GM12892 (cell line): ENCODE results near the gene SENP6. TPM values are rescaled to one million over a fixed set of nuclear protein-coding genes. Genes with fewer than 3 reads are reported as not detected.
"Not testable (repeated sequence)": the region's sequence is repeated elsewhere in the genome, so short reads cannot be mapped to it uniquely, and the experiment has no call there.

ENCODE experiments used
- DNase-seq: peaks from one replicate; pipeline ENCODE4 v3.0.0; 2011; ENCODE audit not compliant: insufficient read length
- FAIRE-seq: peaks from 2 replicates; lab custom pipeline; 2011; peaks lifted over from hg19 to GRCh38; lab: Jason Lieb, UNC
- POLR2A ChIP-seq: IDR thresholded peaks from 2 replicates; pipeline ENCODE4 v1.6.1; 2011; ENCODE audit warnings: low read depth, low read length, control low read depth
- POLR2AphosphoS5 ChIP-seq: IDR thresholded peaks from 2 replicates; pipeline ENCODE4 v1.6.1; 2011; ENCODE audit warnings: low read depth, low read length, control low read depth
- TAF1 ChIP-seq: IDR thresholded peaks from 2 replicates; pipeline ENCODE4 v1.6.1; 2011; ENCODE audit warnings: low read depth, mild to moderate bottlenecking, control low read depth, low read length, borderline replicate concordance
- polyA plus RNA-seq: library from polyadenylated mRNA; unstranded; fragments of >200 nt; gene quantifications from one replicate; pipeline ENCODE4 v1.2.1, GENCODE V29; 2012; ENCODE audit warnings: missing spikeins, inconsistent platforms; ENCODE audit not compliant: missing spikeins

SENP6 gene, protein sequence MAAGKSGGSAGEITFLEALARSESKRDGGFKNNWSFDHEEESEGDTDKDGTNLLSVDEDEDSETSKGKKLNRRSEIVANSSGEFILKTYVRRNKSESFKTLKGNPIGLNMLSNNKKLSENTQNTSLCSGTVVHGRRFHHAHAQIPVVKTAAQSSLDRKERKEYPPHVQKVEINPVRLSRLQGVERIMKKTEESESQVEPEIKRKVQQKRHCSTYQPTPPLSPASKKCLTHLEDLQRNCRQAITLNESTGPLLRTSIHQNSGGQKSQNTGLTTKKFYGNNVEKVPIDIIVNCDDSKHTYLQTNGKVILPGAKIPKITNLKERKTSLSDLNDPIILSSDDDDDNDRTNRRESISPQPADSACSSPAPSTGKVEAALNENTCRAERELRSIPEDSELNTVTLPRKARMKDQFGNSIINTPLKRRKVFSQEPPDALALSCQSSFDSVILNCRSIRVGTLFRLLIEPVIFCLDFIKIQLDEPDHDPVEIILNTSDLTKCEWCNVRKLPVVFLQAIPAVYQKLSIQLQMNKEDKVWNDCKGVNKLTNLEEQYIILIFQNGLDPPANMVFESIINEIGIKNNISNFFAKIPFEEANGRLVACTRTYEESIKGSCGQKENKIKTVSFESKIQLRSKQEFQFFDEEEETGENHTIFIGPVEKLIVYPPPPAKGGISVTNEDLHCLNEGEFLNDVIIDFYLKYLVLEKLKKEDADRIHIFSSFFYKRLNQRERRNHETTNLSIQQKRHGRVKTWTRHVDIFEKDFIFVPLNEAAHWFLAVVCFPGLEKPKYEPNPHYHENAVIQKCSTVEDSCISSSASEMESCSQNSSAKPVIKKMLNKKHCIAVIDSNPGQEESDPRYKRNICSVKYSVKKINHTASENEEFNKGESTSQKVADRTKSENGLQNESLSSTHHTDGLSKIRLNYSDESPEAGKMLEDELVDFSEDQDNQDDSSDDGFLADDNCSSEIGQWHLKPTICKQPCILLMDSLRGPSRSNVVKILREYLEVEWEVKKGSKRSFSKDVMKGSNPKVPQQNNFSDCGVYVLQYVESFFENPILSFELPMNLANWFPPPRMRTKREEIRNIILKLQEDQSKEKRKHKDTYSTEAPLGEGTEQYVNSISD
- 44.1 TPM for polyA plus RNA-seq

DNA sequence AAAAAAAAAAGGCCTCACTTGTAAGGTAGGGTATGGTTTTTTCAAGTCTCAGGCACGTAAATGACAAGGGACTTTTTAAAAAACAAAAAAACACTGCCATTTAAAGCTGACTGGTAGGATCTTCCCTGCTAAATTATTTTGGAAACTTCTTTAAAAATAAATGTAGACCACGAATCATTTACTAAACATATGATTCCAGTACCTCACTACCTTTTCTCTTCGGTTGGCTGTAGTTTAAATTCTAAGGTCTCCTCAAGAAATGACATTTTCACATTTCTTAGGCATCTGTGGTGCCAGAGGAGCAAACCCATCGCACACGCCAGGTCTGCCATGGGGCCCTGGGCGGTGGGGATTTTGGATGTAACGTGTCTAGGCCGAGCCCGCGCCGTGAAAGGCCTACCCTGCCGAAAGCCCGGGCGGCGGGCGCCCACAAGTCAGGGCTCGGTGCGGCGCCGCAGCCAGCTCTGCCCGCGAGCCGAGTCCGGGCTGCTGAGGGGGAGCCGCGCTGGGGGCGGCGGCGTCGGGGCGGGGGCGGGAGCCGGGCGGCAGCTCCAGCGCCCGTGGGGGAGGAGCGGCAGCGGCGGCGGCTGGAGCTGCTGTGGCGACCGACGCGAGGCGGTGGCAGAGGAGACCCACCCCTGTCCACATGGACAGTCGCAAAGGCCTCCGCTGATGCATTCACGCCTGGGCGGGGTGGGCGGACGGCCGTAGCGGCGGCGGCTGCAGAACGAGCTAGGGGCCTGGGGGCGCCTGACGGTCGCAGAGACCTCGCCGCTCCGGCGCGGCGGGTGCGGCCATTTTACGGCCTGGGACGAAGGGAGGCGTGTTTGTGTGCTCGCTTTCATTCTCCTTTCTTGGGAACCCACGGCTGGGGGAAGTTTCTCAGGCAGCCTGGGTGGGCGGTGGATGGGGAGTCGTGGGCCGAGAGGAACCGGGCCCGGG, at the start of gene SENP6:
SENP6 (plus strand) TSS at position 577 of the 942 bp plus-strand sequence. CDS start 645 bp downstream, outside the sequence.
- peak; percentile 85 for FAIRE-seq
- TF ChIP-seq POLR2A (peak; percentile 92), TAF1 (peak; percentile 59), POLR2AphosphoS5 (peak; percentile 87)
- peak; percentile 60 for DNase-seq

DNA sequence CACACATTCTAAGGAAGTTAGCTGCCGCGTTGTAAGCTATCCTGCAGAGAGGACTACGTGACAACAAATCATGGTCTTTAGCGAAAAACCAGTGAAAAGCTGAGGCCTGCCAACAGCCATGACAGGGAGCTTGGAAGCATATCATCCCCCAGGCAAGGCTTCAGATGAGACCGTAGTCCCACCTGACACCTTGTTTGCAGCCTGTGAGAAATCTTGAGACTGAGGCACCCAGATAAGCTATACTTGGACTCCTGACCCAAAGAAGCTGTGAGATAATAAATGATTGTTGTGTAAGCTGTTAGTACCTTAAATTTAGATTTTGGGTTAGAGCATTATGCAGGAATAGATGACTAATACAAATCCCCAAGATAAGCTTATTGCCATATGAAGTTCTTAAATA, 45.4 kb upstream of the SENP6 start:
- DNase-seq: no peak
- FAIRE-seq: no peak
- no peak for TF ChIP-seq POLR2AphosphoS5
- no peak for TF ChIP-seq POLR2A
- no peak for TF ChIP-seq TAF1

DNA sequence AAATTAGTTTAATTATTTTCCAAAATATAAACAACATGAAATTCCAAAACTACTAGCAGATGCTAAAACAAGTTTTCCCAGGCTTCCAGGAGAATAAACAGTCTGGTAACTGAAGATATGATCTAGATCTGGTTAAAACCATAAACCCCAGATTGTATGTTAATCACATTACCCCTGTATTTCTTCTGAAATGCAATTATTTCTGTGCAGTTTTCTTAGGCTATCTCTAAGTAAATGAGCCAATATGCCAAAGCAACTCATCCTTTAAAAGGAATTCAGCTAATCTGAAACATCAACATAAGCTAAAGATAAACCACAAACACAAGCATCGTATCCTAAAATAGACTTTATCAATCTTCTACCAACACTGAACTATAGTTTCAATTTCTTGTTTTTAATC, 44.6 kb upstream of the SENP6 start:
- FAIRE-seq: no peak
- DNase-seq: no peak
- no peak for TF ChIP-seq POLR2A
- no peak for TF ChIP-seq TAF1
- TF ChIP-seq POLR2AphosphoS5: no peak

DNA sequence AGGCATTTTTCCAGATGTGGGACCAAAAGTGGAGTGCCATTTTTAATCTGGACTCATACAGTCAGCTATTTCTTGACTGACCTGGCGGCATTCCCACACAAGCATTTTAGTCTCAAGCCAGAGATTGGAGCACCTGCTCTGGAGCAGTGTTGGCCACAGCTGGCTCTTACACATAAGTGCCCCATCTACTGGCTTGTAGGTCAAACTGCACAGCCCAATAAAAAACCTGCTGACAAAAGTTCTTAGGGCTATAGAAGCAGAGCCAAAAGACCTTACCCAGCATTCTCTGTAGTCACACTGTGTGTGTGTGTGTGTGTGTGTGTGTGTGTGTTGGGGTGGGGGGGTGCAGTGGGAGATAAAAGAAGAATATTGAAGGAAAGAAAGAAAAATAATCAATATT, 38.6 kb upstream of the SENP6 start:
- no peak for DNase-seq
- TF ChIP-seq TAF1 (no peak), POLR2AphosphoS5 (no peak), POLR2A (no peak)
- no peak for FAIRE-seq

DNA sequence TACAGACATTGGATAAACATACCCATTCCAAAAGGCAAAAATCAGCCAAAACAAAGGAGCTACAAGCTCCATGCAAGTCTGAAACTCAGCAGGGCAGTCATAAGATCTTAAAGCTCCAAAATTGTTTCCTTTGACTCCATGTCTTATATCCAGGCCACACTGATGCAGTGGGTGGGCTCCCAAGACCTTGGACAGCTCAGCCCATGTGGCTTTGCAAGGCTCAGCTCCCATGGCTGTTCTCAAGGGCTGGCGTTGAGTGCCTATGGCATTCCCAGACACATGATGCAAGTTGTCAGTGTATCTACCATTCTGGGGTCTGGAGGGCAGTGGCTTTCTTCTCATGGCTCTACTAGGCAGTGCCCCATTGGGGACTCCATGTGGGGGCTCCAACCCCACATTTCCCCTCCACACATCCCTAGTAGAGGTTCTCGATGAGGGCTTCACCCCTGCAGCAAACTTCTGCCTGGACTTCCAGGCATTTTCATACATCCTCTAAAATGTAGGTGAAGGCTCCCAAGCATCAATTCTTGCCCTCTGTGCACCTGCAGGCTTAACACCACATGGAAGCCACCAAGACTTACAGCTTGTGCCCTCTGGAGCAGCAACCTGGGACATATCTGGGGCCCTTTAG, 35.4 kb upstream of the SENP6 start:
- DNase-seq (no peak), FAIRE-seq (no peak)
- TF ChIP-seq POLR2AphosphoS5 (no peak), POLR2A (no peak), TAF1 (no peak)

DNA sequence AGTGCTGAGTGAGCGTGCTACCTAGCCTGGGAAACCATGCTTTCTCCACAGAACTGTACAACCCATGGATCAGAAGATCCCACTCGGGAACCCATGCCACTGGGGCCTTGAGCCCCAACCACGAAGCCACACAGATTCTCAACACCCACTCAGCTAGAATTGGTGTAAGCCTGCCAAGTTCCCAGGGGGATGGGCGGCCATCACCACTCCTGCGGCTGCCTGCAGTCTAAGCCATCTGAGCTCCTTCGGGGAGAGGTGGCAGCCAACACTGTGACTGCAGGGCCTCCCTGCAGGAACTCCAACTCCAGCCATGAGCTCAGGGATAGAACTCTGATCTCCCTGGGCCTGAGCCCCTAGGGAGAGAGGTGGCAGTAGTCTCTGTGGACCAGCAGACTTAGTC, 33.6 kb upstream of the SENP6 start:
- DNase-seq (no peak), FAIRE-seq (no peak)
- TF ChIP-seq POLR2AphosphoS5 (no peak), TAF1 (no peak), POLR2A (no peak)

DNA sequence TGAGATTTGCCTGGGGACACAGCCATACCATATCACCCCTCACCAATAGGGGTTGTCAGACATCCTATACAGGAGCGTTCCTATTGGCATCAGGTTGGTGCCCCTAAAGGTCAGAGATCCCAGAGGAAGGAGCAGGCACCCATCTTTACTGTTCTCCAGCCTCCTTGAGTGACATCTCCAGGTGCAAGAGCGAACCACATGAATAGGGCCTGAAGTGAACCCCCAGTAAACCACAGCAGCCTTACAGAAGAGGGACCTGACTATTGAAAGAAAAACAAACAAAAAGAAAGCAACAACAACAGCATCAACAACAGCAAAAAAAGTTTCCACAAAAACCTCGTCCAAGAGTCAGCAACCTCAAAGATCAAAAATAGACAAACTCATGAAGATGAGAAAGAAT, 32.7 kb upstream of the SENP6 start:
- DNase-seq (no peak), FAIRE-seq (no peak)
- TF ChIP-seq TAF1 (no peak), POLR2AphosphoS5 (no peak), POLR2A (no peak)

DNA sequence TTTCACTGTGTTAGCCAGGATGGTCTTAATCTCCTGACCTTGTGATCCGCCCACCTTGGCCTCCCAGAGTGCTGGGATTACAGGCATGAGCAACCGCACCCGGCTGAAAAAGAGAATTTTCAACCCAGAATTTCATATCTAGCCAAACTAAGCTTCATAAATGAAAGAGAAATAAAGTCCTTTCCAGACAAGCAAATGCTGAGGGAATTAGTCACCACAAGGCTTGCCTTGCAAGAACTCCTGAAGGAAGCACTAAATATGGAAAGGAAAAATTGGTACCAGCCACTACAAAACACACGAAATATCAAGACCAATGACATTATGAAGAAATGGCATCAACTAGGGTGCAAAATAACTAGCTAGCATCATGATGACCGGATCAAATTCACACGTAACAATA, 31.0 kb upstream of the SENP6 start:
- FAIRE-seq, DNase-seq: not testable (repeated sequence)

DNA sequence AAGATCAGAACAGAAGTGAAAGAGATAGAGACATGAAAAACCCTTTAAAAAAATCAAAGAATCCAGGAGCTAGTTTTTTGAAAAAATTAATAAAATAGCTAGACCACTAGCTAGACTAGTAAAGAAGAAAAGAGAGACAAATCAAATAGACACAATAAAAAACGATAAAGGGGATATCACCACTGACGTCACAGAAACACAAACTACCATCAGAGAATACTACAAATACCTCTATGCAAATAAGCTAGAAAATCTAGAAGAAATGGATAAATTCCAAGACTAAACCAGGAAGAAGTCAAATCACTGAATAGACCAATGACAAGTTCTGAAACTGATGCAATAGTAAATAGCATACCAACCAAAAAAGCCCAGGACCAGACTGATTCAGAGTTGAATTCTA, 29.6 kb upstream of the SENP6 start:
- FAIRE-seq: no peak
- no peak for DNase-seq
- TF ChIP-seq TAF1: no peak
- no peak for TF ChIP-seq POLR2AphosphoS5
- no peak for TF ChIP-seq POLR2A

DNA sequence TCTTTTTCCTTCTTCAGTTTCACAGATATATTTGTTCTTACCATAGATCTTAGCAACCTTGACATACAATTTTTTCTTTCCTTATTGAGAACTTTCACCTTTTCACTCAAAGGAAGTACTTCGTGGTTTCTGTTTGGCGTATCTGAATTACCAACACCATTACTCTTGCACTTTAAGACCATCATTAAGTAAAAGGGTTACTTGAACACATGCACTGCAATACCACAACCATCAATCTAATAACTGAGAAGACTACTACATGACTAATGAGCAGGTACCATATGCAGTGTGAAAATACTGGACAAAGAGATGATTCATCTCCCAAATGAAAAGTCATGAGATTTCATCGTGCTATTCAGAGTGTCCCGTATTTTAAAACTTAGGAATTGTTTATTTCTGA, 21.7 kb upstream of the SENP6 start:
- FAIRE-seq (no peak), DNase-seq (no peak)
- no peak for TF ChIP-seq TAF1
- no peak for TF ChIP-seq POLR2AphosphoS5
- no peak for TF ChIP-seq POLR2A
